Endodermal cell (in vitro differentiated cells): ENCODE data around the gene FLOT2. TPM values are rescaled to one million over a fixed set of nuclear protein-coding genes. Genes with fewer than 3 reads are reported as not detected.

Experiments used
- DNase-seq: peaks from one replicate; pipeline ENCODE4 v3.0.0-alpha.2; 2017
- H3K27ac ChIP-seq: 2 replicates; pipeline ENCODE4 v1.5.1; 2013; ENCODE audit warnings: mild to moderate bottlenecking, low read depth, low read length, moderate library complexity
- H3K27me3 ChIP-seq: 2 replicates; pipeline ENCODE4 v1.6.1; 2013; ENCODE audit warnings: mild to moderate bottlenecking, low read length, moderate library complexity; ENCODE audit not compliant: insufficient read depth, control insufficient read depth, poor library complexity, severe bottlenecking
- H3K36me3 ChIP-seq: 2 replicates; pipeline ENCODE4 v1.7.0; 2013; ENCODE audit warnings: mild to moderate bottlenecking, low read length, moderate library complexity; ENCODE audit not compliant: control insufficient read depth, insufficient read depth
- H3K4me1 ChIP-seq: one replicate; pipeline ENCODE4 v1.7.0; 2013; ENCODE audit warnings: low read length; ENCODE audit not compliant: control insufficient read depth, insufficient read depth
- H3K4me3 ChIP-seq: 2 replicates; pipeline ENCODE4 v1.5.1; 2013; ENCODE audit warnings: mild to moderate bottlenecking, low read length, moderate library complexity
- H3K9ac ChIP-seq: 2 replicates; pipeline ENCODE4 v1.6.1; 2013; ENCODE audit warnings: mild to moderate bottlenecking, low read length, moderate library complexity; ENCODE audit not compliant: poor library complexity, severe bottlenecking; ENCODE audit errors: extremely low read depth
- H3K9me3 ChIP-seq: 2 replicates; pipeline ENCODE4 v1.6.1; 2013; ENCODE audit warnings: mild to moderate bottlenecking, low read length, moderate library complexity; ENCODE audit not compliant: control insufficient read depth
- H3K27ac Mint-ChIP-seq: 2 replicates; pipeline ENCODE4 v1.8.0; 2020; ENCODE audit warnings: mixed read lengths
- H3K27me3 Mint-ChIP-seq: 2 replicates; pipeline ENCODE4 v1.8.0; 2021; ENCODE audit warnings: mild to moderate bottlenecking, mixed read lengths; ENCODE audit not compliant: insufficient read depth
- H3K36me3 Mint-ChIP-seq: 2 replicates; pipeline ENCODE4 v1.8.0; 2020; ENCODE audit warnings: low read depth, mixed read lengths
- H3K4me1 Mint-ChIP-seq: 2 replicates; pipeline ENCODE4 v1.8.0; 2020; ENCODE audit warnings: mixed read lengths
- H3K4me3 Mint-ChIP-seq: 2 replicates; pipeline ENCODE4 v1.8.0; 2020; ENCODE audit warnings: mild to moderate bottlenecking, moderate library complexity, mixed read lengths
- H3K9me3 Mint-ChIP-seq: 2 replicates; pipeline ENCODE4 v1.8.0; 2020; ENCODE audit warnings: mild to moderate bottlenecking, mixed read lengths
- WGBS, 2 experiments: methylation state at CpG; one replicate each; pipeline versions ENCODE4 v1.1.5 to v1.1.7; 2013; ENCODE audit warnings: missing lambda C conversion rate in 2 of 2, mixed read lengths in 1 of 2; ENCODE audit not compliant: insufficient coverage in 1 of 2, insufficient read length in 1 of 2; 5-methylcytosine and 5-hydroxymethylcytosine counted together
- total RNA-seq, 2 donors: library from RNA; stranded (reverse); fragmentation: NEBNext Ultra II Directional in 1 of 2; extraction: Animal tissue kit (Norgen Biotek cat#: 25700) in 1 of 2; gene quantifications; 2 replicates in 1 of 2; 3 replicates in 1 of 2; pipeline ENCODE4 v1.2.1, GENCODE V29; 2021
- TF ChIP-seq, protein P1 (sequence below): fragments of 200-600 bp; sonication (generic); conservative IDR thresholded peaks from 2 replicates; pipeline ENCODE4 v1.5.0; 2021; ENCODE audit warnings: antibody characterized with exemption, mild to moderate bottlenecking

The FLOT2 gene
- total RNA-seq, 2 donors from 2014 or later: 195 to 215 TPM

DNA sequence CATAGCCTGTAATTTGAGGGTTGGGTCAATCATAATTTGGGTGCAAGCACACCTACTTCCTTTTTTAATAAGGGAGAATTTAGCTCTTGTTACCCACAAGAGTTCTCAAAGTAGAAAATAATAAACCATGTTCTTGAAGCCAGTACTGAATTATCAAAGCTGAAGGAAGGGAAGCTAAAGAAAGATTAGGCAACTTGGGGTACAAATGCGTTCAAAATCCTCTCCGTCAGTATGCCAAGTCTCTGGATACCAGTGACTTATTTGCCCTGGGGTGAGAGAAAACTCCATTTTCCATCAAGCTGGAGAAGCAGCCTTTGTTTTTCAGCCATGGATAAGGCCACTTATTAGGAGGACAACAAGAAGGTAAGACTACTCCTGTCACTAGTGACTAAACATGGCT is 28.8 kb upstream of the FLOT2 start:
- no peak overlapping the region for H3K27ac Mint-ChIP-seq
- DNase-seq: no peak
- peaks cover 62% of the 10 kb centered on the region for H3K36me3 Mint-ChIP-seq
- H3K27me3 Mint-ChIP-seq: no peaks in the 10 kb centered on the region
- no peak overlapping the region for H3K4me3 ChIP-seq
- peaks cover 72% of the 10 kb centered on the region for H3K36me3 ChIP-seq
- no peak overlapping the region for H3K4me3 Mint-ChIP-seq
- no peaks in the 10 kb centered on the region for H3K27me3 ChIP-seq
- no peak overlapping the region for H3K9ac ChIP-seq
- no peak overlapping the region for H3K27ac ChIP-seq
- no peaks in the 10 kb centered on the region for H3K4me1 ChIP-seq
- 96 to 100% methylated on average over 2 of the region's 2 CpGs for WGBS, 2 experiments
- TF ChIP-seq, protein P1, sequence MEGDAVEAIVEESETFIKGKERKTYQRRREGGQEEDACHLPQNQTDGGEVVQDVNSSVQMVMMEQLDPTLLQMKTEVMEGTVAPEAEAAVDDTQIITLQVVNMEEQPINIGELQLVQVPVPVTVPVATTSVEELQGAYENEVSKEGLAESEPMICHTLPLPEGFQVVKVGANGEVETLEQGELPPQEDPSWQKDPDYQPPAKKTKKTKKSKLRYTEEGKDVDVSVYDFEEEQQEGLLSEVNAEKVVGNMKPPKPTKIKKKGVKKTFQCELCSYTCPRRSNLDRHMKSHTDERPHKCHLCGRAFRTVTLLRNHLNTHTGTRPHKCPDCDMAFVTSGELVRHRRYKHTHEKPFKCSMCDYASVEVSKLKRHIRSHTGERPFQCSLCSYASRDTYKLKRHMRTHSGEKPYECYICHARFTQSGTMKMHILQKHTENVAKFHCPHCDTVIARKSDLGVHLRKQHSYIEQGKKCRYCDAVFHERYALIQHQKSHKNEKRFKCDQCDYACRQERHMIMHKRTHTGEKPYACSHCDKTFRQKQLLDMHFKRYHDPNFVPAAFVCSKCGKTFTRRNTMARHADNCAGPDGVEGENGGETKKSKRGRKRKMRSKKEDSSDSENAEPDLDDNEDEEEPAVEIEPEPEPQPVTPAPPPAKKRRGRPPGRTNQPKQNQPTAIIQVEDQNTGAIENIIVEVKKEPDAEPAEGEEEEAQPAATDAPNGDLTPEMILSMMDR: no peak
- peaks cover 5% of the 10 kb centered on the region for H3K4me1 Mint-ChIP-seq
- H3K9me3 Mint-ChIP-seq: no peaks in the 10 kb centered on the region
- peaks cover 4% of the 10 kb centered on the region for H3K9me3 ChIP-seq

DNA sequence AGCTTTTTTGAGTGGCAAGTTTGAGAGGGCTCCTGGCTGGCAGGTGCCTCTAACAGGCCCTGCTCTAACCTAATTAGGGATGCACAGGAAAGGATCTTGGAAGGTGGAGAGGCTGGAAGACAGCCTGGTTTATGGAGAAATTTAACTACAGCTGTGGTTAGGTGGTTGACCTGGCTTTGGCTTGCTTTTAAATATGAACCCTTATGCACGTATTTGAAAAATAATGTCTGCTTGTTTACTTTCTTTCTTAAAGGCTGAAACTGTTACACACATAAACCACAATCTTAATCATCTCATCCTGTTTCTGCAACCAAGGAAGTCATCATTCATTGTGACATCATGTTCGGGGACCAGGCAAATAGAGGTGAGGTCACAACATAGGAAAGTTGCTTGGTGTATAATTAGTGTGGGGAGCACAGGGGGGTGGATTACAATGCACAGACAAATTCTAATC is 28.4 kb upstream of the FLOT2 start:
- Mint-ChIP-seq H3K4me1 (peaks cover 5% of the 10 kb centered on the region), H3K27me3 (no peaks in the 10 kb centered on the region), H3K9me3 (no peaks in the 10 kb centered on the region), H3K27ac (no peak overlapping the region), H3K4me3 (no peak overlapping the region), H3K36me3 (peaks cover 66% of the 10 kb centered on the region)
- H3K27me3 ChIP-seq: no peaks in the 10 kb centered on the region
- no peaks in the 10 kb centered on the region for H3K4me1 ChIP-seq
- H3K9me3 ChIP-seq: peaks cover 4% of the 10 kb centered on the region
- peaks cover 76% of the 10 kb centered on the region for H3K36me3 ChIP-seq
- 94 to 100% methylated on average over 1 to 2 of the region's 2 CpGs for WGBS, 2 experiments
- H3K27ac ChIP-seq: no peak overlapping the region
- DNase-seq: no peak
- H3K9ac ChIP-seq: no peak overlapping the region
- TF ChIP-seq, protein P1: no peak
- no peak overlapping the region for H3K4me3 ChIP-seq

DNA sequence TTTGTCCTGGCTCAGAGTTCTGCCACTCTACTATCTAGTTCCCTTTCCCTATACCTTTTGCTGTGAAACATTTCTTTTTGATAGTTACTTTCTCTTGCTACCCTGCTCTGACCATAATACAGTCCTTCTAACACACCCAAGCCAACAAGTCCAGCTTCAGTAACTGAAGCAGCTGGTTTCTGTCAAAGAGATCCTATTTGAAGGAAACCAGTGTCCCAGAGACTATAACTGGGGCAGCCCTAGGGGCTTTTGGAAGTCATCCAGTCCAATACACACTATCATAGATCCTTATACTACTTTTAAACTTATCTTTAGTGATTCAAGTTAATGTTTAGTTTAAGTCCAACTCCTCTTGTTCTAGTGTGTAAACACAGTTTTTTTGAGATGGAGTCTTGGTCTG is 22.7 kb upstream of the FLOT2 start:
- Mint-ChIP-seq H3K27ac (no peak overlapping the region), H3K27me3 (no peaks in the 10 kb centered on the region), H3K9me3 (no peaks in the 10 kb centered on the region), H3K4me3 (no peak overlapping the region), H3K4me1 (no peaks in the 10 kb centered on the region), H3K36me3 (peaks cover 88% of the 10 kb centered on the region)
- Histone ChIP-seq H3K27me3 (no peaks in the 10 kb centered on the region), H3K27ac (no peak overlapping the region), H3K9ac (no peak overlapping the region), H3K4me1 (no peaks in the 10 kb centered on the region), H3K4me3 (no peak overlapping the region), H3K9me3 (no peaks in the 10 kb centered on the region), H3K36me3 (peaks cover 95% of the 10 kb centered on the region)
- TF ChIP-seq, protein P1: no peak
- DNase-seq: no peak
